OCI-LY7 (cell line): ENCODE data around the gene UBN1. TPM values are rescaled to one million over a fixed set of nuclear protein-coding genes. Genes with fewer than 3 reads are reported as not detected.

Source experiments
- BruUV-seq: library from RNA; stranded (reverse); fragments of 400-500 nt; replicated peaks from 2 replicates; lab custom pipeline; 2021; lab: Mats Ljungman, UMichigan
- CTCF ChIA-PET: fragments of 300-600 bp; sonication (Branson Sonifier 250); formaldehyde crosslinking; loops from one replicate; lab custom pipeline; 2022; ENCODE audit warnings: antibody characterized with exemption; ENCODE audit not compliant: unreplicated experiment; lab: Charles Lee
- POLR2A ChIA-PET: fragments of 300-600 bp; sonication (Branson Sonifier 250); formaldehyde crosslinking; loops from one replicate; lab custom pipeline; 2022; ENCODE audit warnings: antibody characterized with exemption; lab: Charles Lee
- DNase-seq: peaks from one replicate; pipeline ENCODE4 v3.0.0-alpha.2; 2015; ENCODE audit warnings: low spot score
- H2AFZ ChIP-seq: fragments of 200-600 bp; sonication (generic), shearing (Covaris generic); 2 replicates; pipeline ENCODE4 v1.6.1; 2014; ENCODE audit warnings: mild to moderate bottlenecking, antibody characterized with exemption, low read length, moderate library complexity
- H3K27ac ChIP-seq: fragments of 200-600 bp; sonication (generic); 2 replicates; pipeline ENCODE4 v1.5.1; 2014; ENCODE audit warnings: mixed run types, low read depth, mild to moderate bottlenecking, moderate library complexity, low read length, inconsistent platforms; ENCODE audit not compliant: poor library complexity, severe bottlenecking
- H3K36me3 ChIP-seq: fragments of 200-600 bp; sonication (generic); 2 replicates; pipeline ENCODE4 v1.6.1; 2014; ENCODE audit warnings: mild to moderate bottlenecking, antibody characterized with exemption, low read length, moderate library complexity, mixed read lengths; ENCODE audit not compliant: insufficient read depth
- H3K4me1 ChIP-seq: fragments of 200-600 bp; sonication (generic); 2 replicates; pipeline ENCODE4 v1.5.1; 2014; ENCODE audit warnings: mild to moderate bottlenecking, low read length; ENCODE audit not compliant: insufficient read depth, poor library complexity, severe bottlenecking
- H3K4me2 ChIP-seq: fragments of 200-600 bp; sonication (generic); 2 replicates; pipeline ENCODE4 v1.6.1; 2014; ENCODE audit warnings: mild to moderate bottlenecking, low read length
- H3K4me3 ChIP-seq: fragments of 200-600 bp; sonication (generic); 2 replicates; pipeline ENCODE4 v1.5.1; 2014; ENCODE audit warnings: mild to moderate bottlenecking, low read depth, low read length; ENCODE audit not compliant: poor library complexity, severe bottlenecking
- H3K79me2 ChIP-seq: fragments of 200-600 bp; sonication (generic); 2 replicates; pipeline ENCODE4 v1.6.1; 2016; ENCODE audit warnings: low read depth, mild to moderate bottlenecking, low read length, moderate library complexity, mixed read lengths; ENCODE audit not compliant: insufficient read depth
- H3K9me2 ChIP-seq: fragments of 200-600 bp; sonication (generic); 2 replicates; pipeline ENCODE4 v1.6.1; 2016; ENCODE audit warnings: mild to moderate bottlenecking, low read length, mixed read lengths; ENCODE audit not compliant: insufficient read depth
- H3K9me3 ChIP-seq: fragments of 200-600 bp; sonication (generic); 2 replicates; pipeline ENCODE4 v1.6.1; 2014; ENCODE audit warnings: mild to moderate bottlenecking, mixed run types, low read length, mixed read lengths
- H4K20me1 ChIP-seq: fragments of 200-600 bp; sonication (generic); 2 replicates; pipeline ENCODE4 v1.6.1; 2014; ENCODE audit warnings: mild to moderate bottlenecking, antibody characterized with exemption, low read length, moderate library complexity, mixed read lengths; ENCODE audit not compliant: insufficient read depth
- CTCF ChIP-seq: fragments of 200-600 bp; sonication (generic); conservative IDR thresholded peaks from 2 replicates; pipeline ENCODE4 v1.5.1; 2014; ENCODE audit warnings: mild to moderate bottlenecking, antibody characterized with exemption, low read length, moderate library complexity, mixed read lengths
- EZH2phosphoT487 ChIP-seq: fragments of 200-600 bp; sonication (generic); IDR thresholded peaks from 2 replicates; pipeline ENCODE4 v1.6.1; 2018; ENCODE audit warnings: low read depth, borderline replicate concordance, mild to moderate bottlenecking, mixed run types, antibody characterized with exemption, low read length, moderate library complexity, mixed read lengths
- intact Hi-C: fragments of 100-400 bp; cut with micrococcal nuclease; formaldehyde crosslinking; loops from one replicate; pipeline ENCODE4 v1.10.0; 2022; ENCODE audit not compliant: unreplicated experiment
- total RNA-seq, 2 experiments: library from RNA; depleted of rRNA in 1 of 2; stranded (reverse); fragments of >200 nt in 1 of 2; shearing (Covaris generic) in 1 of 2; gene quantifications; 2 replicates each; pipeline ENCODE4 v1.2.3, GENCODE V29; 2014 to 2022

The UBN1 gene
- total RNA-seq, 2 experiments from 2014 or later, result 37.2 to 53.0 TPM

GRCh38 chr16:4837733-4838501 is 9.4 kb upstream of the UBN1 start:
- Histone ChIP-seq H3K4me3 (no peak overlapping the region), H3K9me2 (no peaks in the 10 kb centered on the region), H2AFZ (no peak overlapping the region), H4K20me1 (no peaks in the 10 kb centered on the region), H3K9me3 (no peaks in the 10 kb centered on the region), H3K4me2 (no peak overlapping the region), H3K36me3 (peaks cover 93% of the 10 kb centered on the region), H3K27ac (no peak overlapping the region), H3K79me2 (no peaks in the 10 kb centered on the region; the same call in 1 of the 2 replicates), H3K4me1 (no peaks in the 10 kb centered on the region)
- TF ChIP-seq EZH2phosphoT487, result no peak
- ChIA-PET POLR2A (interaction anchor here (0.6 kb wide), 1 partner anchor 223 kb away, joined by 3 read pairs; no protein-coding TSS in a partner anchor), CTCF (no interaction called here)
- BruUV-seq, result no TSS peak
- intact Hi-C loops, result no loop called here
- no peak for DNase-seq

- BruUV-seq, result no TSS peak
- intact Hi-C loops, result loop anchor here (10.0 kb wide), 1 partner anchor 415 kb away; the partner anchor contains the start of gene DNAJA3
- H3K9me3 ChIP-seq, result no peaks in the 10 kb centered on the region
Measured at GRCh38 chr16:4839942-4840341, 7.3 kb upstream of the UBN1 start.

GRCh38 chr16:4840984-4841383 is 6.3 kb upstream of the UBN1 start:
- peaks cover 7% of the 10 kb centered on the region for H3K4me1 ChIP-seq
- ChIA-PET POLR2A (interaction anchor here (0.6 kb wide), 1 partner anchor 11 kb away, joined by 3 read pairs; no protein-coding TSS in a partner anchor), CTCF (no interaction called here)
- no TSS peak for BruUV-seq
- TF ChIP-seq EZH2phosphoT487 (no peak), CTCF (no peak)
- DNase-seq, result no peak
- peaks cover 27% of the 10 kb centered on the region for H3K79me2 ChIP-seq
- no peak overlapping the region for H3K4me2 ChIP-seq
- peaks cover 10% of the 10 kb centered on the region; the same call in 1 of the 2 replicates for H4K20me1 ChIP-seq
- H2AFZ ChIP-seq, result no peak overlapping the region
- H3K4me3 ChIP-seq, result no peak overlapping the region
- no peak overlapping the region for H3K27ac ChIP-seq
- no peaks in the 10 kb centered on the region for H3K9me3 ChIP-seq
- intact Hi-C loops, result loop anchor here (10.0 kb wide), 1 partner anchor 416 kb away; the partner anchor contains the start of gene DNAJA3
- H3K36me3 ChIP-seq, result peaks cover 88% of the 10 kb centered on the region
- H3K9me2 ChIP-seq, result no peaks in the 10 kb centered on the region

More at GRCh38 chr16:4839942-4840341, 7.3 kb upstream of the UBN1 start:
- Histone ChIP-seq H3K79me2 (peaks cover 16% of the 10 kb centered on the region; the same call in 1 of the 2 replicates), H3K4me3 (no peak overlapping the region), H3K4me1 (no peaks in the 10 kb centered on the region), H3K27ac (no peak overlapping the region), H2AFZ (no peak overlapping the region), H4K20me1 (0 out of 2 replicates have a peak, but pooled peaks cover 4% of the 10 kb centered on the region), H3K4me2 (no peak overlapping the region), H3K36me3 (peaks cover 93% of the 10 kb centered on the region), H3K9me2 (no peaks in the 10 kb centered on the region)
- POLR2A ChIA-PET, result no interaction called here
- CTCF ChIA-PET, result no interaction called here
- no peak for TF ChIP-seq CTCF
- TF ChIP-seq EZH2phosphoT487, result no peak
- no peak for DNase-seq
